ENCODE data around the gene CPEB3. TPM values are rescaled to one million over a fixed set of nuclear protein-coding genes. Genes with fewer than 3 reads are reported as not detected.
"Not testable (repeated sequence)": the region's sequence is repeated elsewhere in the genome, so short reads cannot be mapped to it uniquely, and the experiment has no call there.

Gene CPEB3
- total RNA-seq, result 21.2 TPM

DNA sequence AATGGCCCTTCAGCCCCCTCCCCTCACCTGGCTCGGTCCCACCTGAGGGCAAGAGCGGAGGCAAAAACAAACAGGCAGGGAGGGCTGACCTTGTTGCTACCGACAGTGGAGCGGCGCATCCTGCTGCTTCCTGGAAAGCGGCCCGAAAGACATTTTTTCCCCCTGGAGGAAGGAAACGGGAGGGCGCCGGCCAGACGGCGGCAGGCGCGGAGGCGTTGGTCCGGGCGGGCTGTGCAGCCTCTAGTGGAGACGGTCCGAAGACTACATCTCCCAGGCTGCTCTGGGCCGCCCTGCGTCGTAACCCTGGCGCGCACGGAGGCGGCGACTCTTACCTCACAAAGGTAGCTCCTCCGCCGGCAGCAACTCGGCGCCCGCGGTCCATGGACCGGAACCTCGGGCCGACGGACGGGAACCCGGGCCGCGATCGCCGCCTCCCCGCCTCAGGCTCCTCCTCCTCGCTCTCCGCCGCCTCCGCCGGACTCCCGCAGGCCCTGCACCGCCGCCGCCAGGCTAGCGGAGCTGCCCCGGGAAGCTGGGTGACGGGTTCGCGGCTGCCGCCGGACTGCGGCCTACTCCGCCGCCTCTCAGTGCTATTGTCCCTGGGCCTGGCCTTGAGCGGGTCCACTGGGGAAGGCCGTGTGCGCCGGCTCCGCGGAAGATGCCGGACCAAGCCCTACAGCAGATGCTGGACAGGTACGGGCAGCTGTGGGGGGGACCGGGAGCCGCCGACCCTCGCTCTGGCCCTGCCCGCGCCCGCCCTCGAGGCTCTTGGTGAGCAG lies at the start of gene CPEB3, which contains the start of gene MARCHF5:
Gene CPEB3, minus strand, starts transcription at position 242 of the 779 bp plus-strand sequence. CDS start 50,728 bp downstream, outside the sequence.
Gene MARCHF5, plus strand, starts transcription at position 331 of the 779 bp plus-strand sequence. Its CDS starts 328 bp downstream, at position 659.
- FAIRE-seq (no peak), DNase-seq (ENCODE audit: low spot score in 2 of 2) (peak; percentile 92 to 93)

DNA sequence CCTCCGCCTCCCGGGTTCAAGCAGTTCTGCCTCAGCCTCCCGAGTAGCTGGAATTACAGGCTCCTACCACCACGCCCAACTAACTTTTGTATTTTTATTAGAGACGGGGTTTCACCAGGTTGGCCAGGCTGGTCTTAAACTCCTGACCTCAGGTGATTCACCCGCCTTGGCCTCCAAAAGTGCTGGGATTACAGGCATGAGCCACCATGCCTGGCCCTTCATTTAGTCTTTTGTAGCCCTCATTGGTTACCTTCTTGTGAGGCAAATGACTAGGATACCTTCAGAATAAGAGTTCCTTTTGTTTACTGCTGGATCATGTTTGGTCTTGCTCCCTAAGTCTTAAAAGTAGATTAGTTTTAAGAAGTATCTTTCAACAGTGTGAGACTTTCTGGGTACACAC lies 39.0 kb upstream of the CPEB3 start:
- DNase-seq (ENCODE audit: low spot score in 2 of 2); FAIRE-seq: not testable (repeated sequence)

DNA sequence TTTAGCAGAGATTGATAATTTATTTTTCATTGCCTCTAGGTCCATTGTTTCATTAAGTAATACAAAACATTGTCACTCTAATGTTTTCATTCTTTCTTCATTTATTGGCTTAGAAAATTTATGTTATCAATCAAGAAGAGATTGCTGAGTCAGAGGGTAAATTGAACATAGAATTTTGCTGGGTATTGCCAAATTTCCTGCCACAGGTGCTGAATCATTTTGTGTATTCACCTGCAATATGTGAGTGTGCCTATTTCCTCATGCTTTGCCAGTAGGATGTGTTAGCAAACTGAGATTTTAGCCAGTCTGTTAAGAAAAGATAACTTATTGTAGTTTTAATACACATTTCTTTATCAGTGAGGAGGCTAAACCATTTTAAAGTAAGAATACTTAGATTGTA lies 38.1 kb upstream of the CPEB3 start:
- no peak for DNase-seq (ENCODE audit: low spot score in 2 of 2)
- FAIRE-seq, result no peak

GRCh38 chr10:92327445-92328433 lies 36.9 kb upstream of the CPEB3 start:
- DNase-seq (ENCODE audit: low spot score in 2 of 2) (no peak), FAIRE-seq (no peak)

DNA sequence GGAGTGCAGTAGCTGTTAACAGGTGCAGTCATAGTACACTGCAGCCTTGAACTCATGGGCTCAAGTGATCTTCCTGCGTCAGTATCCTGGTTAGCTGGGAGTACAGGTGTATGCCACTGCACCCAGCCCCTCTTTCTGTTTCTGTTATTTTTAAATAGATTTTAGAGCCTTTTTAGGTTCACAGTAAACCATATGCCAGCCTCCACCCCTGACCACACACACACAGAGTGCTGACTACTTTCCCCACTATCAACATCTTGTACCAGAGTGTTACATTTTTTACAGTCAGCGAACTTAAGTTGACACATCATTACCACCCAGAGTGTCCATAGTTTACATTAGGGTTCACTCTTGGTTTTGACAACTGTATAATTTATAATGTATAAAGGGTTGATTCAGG lies 32.2 kb upstream of the CPEB3 start:
- DNase-seq (ENCODE audit: low spot score in 2 of 2) (no peak), FAIRE-seq (no peak)

- DNase-seq (ENCODE audit: low spot score in 2 of 2), result no peak
- FAIRE-seq, result no peak
Measured at GRCh38 chr10:92316610-92317009, 25.7 kb upstream of the CPEB3 start.

GRCh38 chr10:92313750-92314149 lies 22.9 kb upstream of the CPEB3 start:
- FAIRE-seq, result no peak
- DNase-seq (ENCODE audit: low spot score in 2 of 2), result no peak

- FAIRE-seq (no peak), DNase-seq (ENCODE audit: low spot score in 2 of 2) (no peak)
Measured at GRCh38 chr10:92309272-92309671, 18.4 kb upstream of the CPEB3 start.

DNA sequence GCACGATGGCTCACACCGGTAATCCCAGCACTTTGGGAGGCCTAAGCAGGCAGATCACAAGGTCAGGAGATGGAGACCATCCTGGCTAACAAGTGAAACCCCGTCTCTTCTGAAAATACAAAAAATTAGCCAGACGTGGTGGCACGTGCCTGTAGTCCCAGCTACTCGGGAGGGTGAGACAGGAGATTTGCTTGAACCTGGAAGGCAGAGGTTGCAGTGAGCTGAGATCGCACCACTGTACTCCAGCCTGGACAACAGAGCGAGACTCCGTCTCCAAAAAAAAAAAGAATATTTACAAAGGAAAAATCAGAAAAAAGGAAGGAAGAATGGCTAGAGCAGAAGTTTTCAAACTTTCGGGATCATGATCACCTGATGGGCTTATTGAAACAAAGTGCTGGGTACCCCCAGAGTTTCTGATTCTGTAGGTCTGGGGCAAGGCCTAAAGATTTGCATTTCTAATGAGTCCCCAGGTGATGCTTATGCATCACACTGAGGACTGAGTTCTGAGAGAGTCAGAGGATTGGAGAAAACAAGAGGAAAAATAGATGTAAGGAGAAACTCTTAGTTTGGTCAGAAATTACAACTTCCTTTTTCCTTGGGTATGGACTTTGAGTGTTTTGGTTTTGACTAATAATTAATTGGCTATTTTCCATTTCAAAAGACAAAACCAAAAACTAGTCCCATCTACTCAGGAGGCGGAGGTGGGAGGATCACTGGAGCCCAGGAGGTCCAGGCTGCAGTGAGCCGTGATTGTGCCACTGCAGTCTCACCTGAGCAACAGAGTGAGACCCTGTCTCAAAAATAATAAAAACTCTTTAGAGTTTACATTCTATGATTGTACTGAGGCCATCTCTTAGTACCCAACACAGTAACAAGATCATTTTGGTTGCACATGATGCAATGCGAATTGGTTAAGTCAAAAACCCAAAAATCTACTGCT lies 14.5 kb upstream of the CPEB3 start:
- DNase-seq (ENCODE audit: low spot score in 2 of 2) (no peak), FAIRE-seq (no peak)

DNA sequence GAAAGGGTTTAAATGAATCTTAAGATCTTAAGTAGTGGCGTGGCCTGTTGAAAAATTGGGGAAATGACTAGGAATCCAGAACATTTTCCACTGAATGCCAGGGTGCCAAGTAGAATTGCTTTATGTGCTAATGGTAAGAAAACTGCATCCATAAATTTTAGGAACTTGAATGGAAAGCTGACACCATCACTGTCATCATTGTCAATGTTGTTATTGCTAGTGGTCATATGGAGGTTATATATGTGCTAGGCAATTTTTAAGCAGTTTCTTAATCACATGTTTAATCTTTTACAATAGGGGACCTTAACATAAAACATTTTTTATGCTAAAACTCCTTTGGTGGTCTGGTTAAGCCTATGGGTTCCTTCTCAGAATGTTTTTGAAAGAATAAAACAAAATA lies 13.2 kb upstream of the CPEB3 start:
- FAIRE-seq, result no peak
- no peak for DNase-seq (ENCODE audit: low spot score in 2 of 2)

DNA sequence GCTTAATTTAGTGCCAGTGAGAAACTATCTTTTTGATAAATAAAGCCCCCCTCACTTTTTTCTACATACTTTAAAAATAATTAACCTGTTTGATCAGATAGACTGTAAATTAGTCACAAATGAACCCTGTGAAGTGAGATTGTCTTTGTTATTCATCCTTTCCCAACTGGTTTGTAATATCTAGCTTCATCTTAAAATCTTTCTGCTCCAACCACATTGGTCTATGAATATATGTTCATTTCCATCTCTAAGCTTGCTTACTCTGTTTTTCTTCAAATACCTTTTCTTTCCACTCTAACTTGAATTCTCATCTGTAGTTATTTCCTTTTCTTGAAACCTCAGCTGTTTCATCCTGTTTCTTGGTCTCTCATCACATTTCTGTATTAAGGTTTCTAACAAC lies 12.2 kb upstream of the CPEB3 start:
- FAIRE-seq, result no peak
- DNase-seq (ENCODE audit: low spot score in 2 of 2), result no peak

- no peak for FAIRE-seq
- DNase-seq (ENCODE audit: low spot score in 2 of 2), result no peak
Measured at GRCh38 chr10:92298487-92298886, 7.6 kb upstream of the CPEB3 start.

- FAIRE-seq (no peak), DNase-seq (ENCODE audit: low spot score in 2 of 2) (peak in 1 of 2 donors; percentile 37)
Measured at GRCh38 chr10:92291921-92292845, 1.3 kb upstream of the CPEB3 start.

GRCh38 chr10:92291616-92291865 lies 663 bp upstream of the CPEB3 start:
- FAIRE-seq (no peak), DNase-seq (ENCODE audit: low spot score in 2 of 2) (no peak)

- no peak for FAIRE-seq
- peak; percentile 36 to 44 for DNase-seq (ENCODE audit: low spot score in 2 of 2)
Measured at GRCh38 chr10:92290076-92290836, 622 bp downstream of the CPEB3 start.

DNA sequence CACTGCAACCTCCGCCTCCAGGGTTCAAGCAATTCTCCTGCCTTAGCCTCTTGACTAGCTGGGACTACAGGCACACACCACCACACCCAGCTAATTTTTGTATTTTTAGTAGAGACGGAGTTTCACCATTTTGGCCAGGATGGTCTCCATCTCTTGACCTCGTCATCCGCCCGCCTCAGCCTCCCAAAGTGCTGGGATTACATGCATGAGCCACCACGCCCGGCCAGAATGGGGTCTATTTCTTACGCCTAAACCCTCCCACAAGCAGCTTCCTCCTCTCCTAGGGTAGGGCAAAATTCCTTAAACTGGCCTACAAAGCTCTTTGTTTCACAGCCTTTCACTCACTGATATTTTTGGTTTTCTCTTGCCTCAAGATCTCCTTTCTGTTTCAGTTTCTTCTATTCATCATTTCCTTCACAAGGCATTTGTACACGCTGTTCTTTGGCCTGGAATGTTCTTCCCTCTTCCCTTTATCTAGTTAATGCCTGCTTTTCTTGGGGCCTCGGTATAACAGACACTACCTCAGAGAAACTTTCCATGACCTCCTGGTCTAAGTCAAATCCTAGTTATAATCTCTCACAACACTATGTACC lies 6.7 kb downstream of the CPEB3 start:
- FAIRE-seq, result no peak
- no peak for DNase-seq (ENCODE audit: low spot score in 2 of 2)

DNA sequence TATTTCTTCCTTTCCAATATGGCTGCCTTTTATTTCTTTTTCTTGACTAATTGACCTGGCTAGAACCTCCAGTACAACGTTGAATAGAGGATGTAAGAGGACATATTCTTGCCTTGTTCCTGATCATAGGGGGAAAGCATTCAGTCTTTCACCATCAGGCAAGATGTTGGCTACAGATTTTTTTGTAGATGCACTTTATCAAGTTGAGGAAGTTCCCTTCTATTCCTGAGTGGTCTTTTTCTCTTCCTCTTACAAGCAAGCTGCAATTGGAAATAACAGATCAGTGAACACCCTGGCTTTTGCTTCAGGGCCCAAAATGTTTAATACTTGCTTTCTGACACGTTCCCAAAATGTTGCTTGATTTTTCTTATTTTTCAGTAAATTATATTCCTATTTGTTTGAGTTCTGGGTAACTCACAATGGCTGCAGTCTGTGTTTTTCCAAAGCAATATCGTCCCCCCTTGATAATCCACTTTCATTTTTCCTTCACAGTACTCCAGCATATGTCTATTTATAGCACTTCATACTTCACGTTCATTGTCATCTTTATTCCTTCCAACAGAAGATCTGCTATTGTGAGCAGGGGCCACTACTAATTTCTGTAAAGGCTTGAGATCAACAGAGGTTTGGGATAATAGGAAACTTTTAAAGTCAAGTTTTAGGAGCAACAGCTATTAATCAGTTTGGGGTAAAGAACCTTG lies 11.7 kb downstream of the CPEB3 start:
- FAIRE-seq (no peak), DNase-seq (ENCODE audit: low spot score in 2 of 2) (no peak)

DNA sequence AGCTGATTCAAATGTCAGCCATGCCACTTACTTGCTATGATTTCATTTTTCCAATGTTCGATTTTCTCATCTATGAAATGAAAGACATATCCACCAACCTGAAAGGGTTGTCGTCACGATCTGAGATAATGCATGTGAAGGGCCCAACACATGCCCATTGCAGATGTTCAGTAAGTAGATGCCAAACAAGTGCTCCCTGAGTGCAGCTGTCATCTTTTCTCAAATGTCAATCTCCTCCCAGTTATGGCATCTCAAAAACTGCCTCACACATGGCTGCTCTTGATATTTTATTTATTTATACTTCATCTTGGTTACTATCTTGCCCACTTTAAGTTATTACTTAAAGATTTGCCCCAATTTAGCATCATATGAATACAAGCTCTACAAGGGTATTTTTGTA lies 16.8 kb downstream of the CPEB3 start:
- FAIRE-seq (no peak), DNase-seq (ENCODE audit: low spot score in 2 of 2) (no peak)
